GM12873 (cell line): ENCODE data around the gene HTD2.

Source experiments
- CTCF ChIP-seq: IDR thresholded peaks from 2 replicates; pipeline ENCODE4 v1.5.1; 2012; ENCODE audit warnings: low read depth, mild to moderate bottlenecking, moderate library complexity, low read length, control low read depth; ENCODE audit not compliant: insufficient read depth; ENCODE audit errors: missing control alignments

The HTD2 gene

DNA sequence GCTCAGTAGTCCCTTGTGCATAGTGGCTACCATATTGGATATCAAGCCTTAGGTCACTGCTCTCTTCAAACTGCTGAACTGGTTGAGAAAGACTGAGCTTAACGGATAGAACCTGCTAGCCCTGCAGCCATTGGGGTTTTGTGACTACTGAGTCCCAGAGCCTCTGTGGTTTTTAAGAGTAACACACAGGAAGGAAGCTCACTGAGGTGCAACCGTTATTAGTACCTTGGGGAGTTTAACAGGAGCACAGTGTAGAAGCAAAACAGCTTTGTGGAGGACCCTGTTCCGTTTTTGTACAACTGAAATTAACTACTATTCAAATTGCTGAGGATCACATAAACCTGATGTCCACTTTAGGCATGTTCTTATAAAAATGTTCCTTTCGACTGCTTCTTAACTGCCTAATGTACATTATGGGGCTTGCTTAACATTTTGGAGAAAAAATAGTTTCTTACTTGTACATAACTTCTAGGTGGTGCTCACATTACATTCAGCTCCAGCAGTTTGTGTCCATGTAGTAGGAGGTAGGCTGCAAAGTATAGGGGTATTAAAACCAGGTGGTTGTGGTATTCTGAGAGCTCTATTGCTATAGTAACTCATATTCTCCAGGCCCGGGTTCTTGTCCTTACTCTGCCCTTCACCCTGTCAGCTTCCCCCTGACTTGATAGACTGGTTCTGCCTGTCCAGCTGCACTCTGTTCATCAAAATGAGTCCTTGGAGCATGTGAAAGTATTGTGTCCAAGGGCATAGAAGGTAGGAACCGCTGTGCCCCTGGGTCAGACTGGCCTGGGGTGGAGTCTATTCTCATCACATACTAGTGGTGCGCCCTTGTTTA lies 43.7 kb downstream of the HTD2 start:
- no peak for TF ChIP-seq CTCF

GRCh38 chr3:58350627-58351013 lies 44.3 kb downstream of the HTD2 start:
- no peak for TF ChIP-seq CTCF

GRCh38 chr3:58351920-58352319 lies 45.6 kb downstream of the HTD2 start:
- TF ChIP-seq CTCF: no peak

DNA sequence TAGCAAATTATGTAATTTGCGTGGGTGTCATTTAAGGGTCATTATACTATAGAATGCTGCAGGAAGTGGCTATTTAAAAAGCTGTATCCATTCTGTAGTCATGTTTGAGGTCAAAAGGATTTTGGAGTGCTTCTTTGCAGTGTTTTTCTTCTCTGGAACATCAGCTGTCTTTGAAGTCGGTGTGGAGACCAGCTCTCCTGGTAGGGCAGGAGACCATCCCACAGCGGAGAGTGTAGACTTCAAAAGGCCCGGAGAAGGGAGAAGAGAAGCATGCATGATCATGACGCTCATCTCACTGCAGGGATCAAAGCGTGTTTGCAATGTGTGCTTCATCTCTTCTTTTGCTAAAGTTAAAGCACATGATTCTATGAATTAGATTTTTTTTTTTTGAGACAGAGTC lies 46.3 kb downstream of the HTD2 start:
- TF ChIP-seq CTCF: no peak

DNA sequence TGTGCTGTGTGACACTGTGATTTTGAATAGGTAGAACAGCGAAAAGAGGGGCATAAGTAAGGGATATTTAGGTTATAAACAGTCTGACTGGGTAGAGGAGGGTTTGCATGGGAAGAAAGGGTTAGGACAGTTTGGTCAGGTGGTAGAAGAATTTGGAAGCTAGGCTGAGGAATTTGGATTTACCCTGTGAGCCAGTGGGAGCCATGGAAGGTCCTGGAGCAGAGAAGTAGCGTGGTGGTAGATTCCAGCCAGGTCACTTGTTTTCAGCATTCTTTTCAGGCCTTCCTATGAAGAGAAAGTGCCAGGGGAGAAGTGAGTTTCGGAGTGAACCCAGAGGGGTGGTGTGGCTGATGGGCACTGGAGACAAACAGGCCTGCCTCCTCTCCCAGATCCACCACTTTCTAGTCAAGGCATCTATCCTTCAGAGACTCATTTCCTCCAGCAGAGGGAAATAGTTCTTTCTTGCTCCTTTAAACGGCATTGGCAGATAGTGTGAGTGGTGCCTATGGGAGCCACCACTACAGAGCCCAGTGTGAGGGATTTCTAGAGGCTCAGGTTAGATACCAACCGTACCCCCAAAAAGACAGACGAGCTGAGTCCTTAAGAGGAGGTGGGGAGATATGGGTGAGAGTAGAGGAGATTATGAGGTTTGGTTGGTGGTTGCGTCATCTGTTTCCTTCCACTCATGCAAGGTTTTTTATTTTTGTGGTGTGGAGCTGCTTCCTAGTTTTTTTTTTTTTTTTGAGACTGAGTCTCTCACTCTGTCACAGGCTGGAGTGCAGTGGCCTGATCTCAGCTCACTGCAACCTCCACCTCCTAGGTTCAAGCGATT lies 47.6 kb downstream of the HTD2 start:
- no peak for TF ChIP-seq CTCF

DNA sequence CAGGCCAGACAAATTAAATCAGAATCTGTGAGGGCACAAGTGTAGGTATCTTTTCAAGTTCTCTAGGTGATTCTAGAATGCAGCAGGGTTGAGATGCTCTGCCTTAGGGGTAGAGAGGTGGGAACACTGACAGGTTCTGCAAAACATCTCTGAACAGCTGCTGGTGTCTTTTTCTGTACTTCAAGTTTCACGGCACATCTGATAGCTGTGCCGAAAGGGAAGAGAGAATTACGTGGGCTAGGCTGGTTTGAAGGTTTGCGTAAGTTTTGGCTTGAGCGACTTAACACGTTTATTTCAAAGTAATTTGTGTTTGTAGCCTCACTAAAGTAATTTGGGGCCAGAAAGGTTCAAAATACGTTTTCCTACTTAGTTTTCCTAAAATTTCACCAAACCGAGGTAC lies 48.9 kb downstream of the HTD2 start:
- TF ChIP-seq CTCF: no peak

GRCh38 chr3:58356054-58356453 lies 49.7 kb downstream of the HTD2 start:
- TF ChIP-seq CTCF: no peak
